ENCODE data around the gene NFKBIL1. TPM values are rescaled to one million over a fixed set of nuclear protein-coding genes. Genes with fewer than 3 reads are reported as not detected.
"Not testable (repeated sequence)": the region's sequence is repeated elsewhere in the genome, so short reads cannot be mapped to it uniquely, and the experiment has no call there.

The NFKBIL1 gene
- total RNA-seq, 2 experiments from 2014 or later, result 10.6 TPM

GRCh38 chr6:31579546-31580437 lies 32.4 kb downstream of the NFKBIL1 start:
- Mint-ChIP-seq H3K27ac (peak overlapping the region; percentile 92), H3K27me3 (no peaks in the 10 kb centered on the region), H3K4me1 (peaks cover 44% of the 10 kb centered on the region), H3K4me3 (peak overlapping the region; percentile 93), H3K9me3 (no peaks in the 10 kb centered on the region), H3K36me3 (peaks cover 69% of the 10 kb centered on the region)
- DNase-seq, result no peak

GRCh38 chr6:31580438-31580740 lies 33.0 kb downstream of the NFKBIL1 start:
- H3K27ac Mint-ChIP-seq, result peak overlapping the region; percentile 92

GRCh38 chr6:31580807-31581433 lies 33.5 kb downstream of the NFKBIL1 start:
- no peaks in the 10 kb centered on the region for H3K9me3 Mint-ChIP-seq
- H3K4me1 Mint-ChIP-seq, result peaks cover 43% of the 10 kb centered on the region
- H3K36me3 Mint-ChIP-seq, result peaks cover 63% of the 10 kb centered on the region
- peak overlapping the region; percentile 92 for H3K27ac Mint-ChIP-seq
- H3K4me3 Mint-ChIP-seq, result peak overlapping the region; percentile 93
- peak; percentile 92 for DNase-seq
- no peaks in the 10 kb centered on the region for H3K27me3 Mint-ChIP-seq

More at GRCh38 chr6:31580438-31580740, 33.0 kb downstream of the NFKBIL1 start:
- no peak for DNase-seq
- Mint-ChIP-seq H3K4me3 (peak overlapping the region; percentile 93), H3K36me3 (peaks cover 66% of the 10 kb centered on the region), H3K9me3 (no peaks in the 10 kb centered on the region), H3K4me1 (peaks cover 39% of the 10 kb centered on the region), H3K27me3 (no peaks in the 10 kb centered on the region)

GRCh38 chr6:31581434-31582229 lies 34.2 kb downstream of the NFKBIL1 start:
- H3K27ac Mint-ChIP-seq, result peak overlapping the region; percentile 92

GRCh38 chr6:31582230-31582643 lies 34.8 kb downstream of the NFKBIL1 start, which contains the start of gene LTB:
TSS of gene LTB (minus strand) at chr6:31582424. CDS start at chr6:31582417, 7 bp downstream.
- Mint-ChIP-seq H3K4me1 (peaks cover 55% of the 10 kb centered on the region), H3K4me3 (peak within 1 kb of the TSS; percentile 93), H3K27me3 (no peaks in the 10 kb centered on the region), H3K27ac (peak within 1 kb of the TSS; percentile 92), H3K9me3 (no peaks in the 10 kb centered on the region), H3K36me3 (peaks cover 50% of the 10 kb centered on the region)
- DNase-seq, result peak; percentile 55

More at GRCh38 chr6:31581434-31582229, 34.2 kb downstream of the NFKBIL1 start:
- Mint-ChIP-seq H3K4me3 (peak overlapping the region; percentile 93), H3K9me3 (no peaks in the 10 kb centered on the region), H3K4me1 (peaks cover 50% of the 10 kb centered on the region), H3K36me3 (peaks cover 56% of the 10 kb centered on the region), H3K27me3 (no peaks in the 10 kb centered on the region)
- DNase-seq, result no peak

- H3K4me1 Mint-ChIP-seq, result peaks cover 52% of the 10 kb centered on the region
- peak overlapping the region; percentile 96 for H3K27ac Mint-ChIP-seq
- no peaks in the 10 kb centered on the region for H3K27me3 Mint-ChIP-seq
- H3K4me3 Mint-ChIP-seq, result peak overlapping the region; percentile 78
- no peaks in the 10 kb centered on the region for H3K9me3 Mint-ChIP-seq
- DNase-seq, result peak; percentile 39
- peaks cover 33% of the 10 kb centered on the region for H3K36me3 Mint-ChIP-seq
These were observed 38.1 kb downstream of the NFKBIL1 start for GRCh38 chr6:31585491-31585890.

GRCh38 chr6:31586008-31586407 lies 38.6 kb downstream of the NFKBIL1 start, which contains the start of gene LST1:
TSS of gene LST1 (plus strand) at chr6:31586277. CDS start at chr6:31587300, 1,023 bp downstream.
- Mint-ChIP-seq H3K36me3 (peaks cover 29% of the 10 kb centered on the region), H3K4me3 (peak within 1 kb of the TSS; percentile 78)
- no peak for DNase-seq

GRCh38 chr6:31586599-31587281 lies 39.3 kb downstream of the NFKBIL1 start:
- DNase-seq, result peak; percentile 45
- peak overlapping the region; percentile 96 for H3K27ac Mint-ChIP-seq
- no peaks in the 10 kb centered on the region for H3K9me3 Mint-ChIP-seq
- peaks cover 22% of the 10 kb centered on the region for H3K36me3 Mint-ChIP-seq
- H3K4me3 Mint-ChIP-seq, result peak overlapping the region; percentile 78
- H3K4me1 Mint-ChIP-seq, result peaks cover 56% of the 10 kb centered on the region
- no peaks in the 10 kb centered on the region for H3K27me3 Mint-ChIP-seq

More at GRCh38 chr6:31586008-31586407, 38.6 kb downstream of the NFKBIL1 start, which contains the start of gene LST1:
- Mint-ChIP-seq H3K4me1 (peaks cover 53% of the 10 kb centered on the region), H3K9me3 (no peaks in the 10 kb centered on the region), H3K27me3 (no peaks in the 10 kb centered on the region), H3K27ac (peak within 1 kb of the TSS; percentile 96)

- Mint-ChIP-seq H3K4me1 (peaks cover 61% of the 10 kb centered on the region), H3K4me3 (peak overlapping the region; percentile 78), H3K36me3 (peaks cover 15% of the 10 kb centered on the region), H3K27ac (peak overlapping the region; percentile 91), H3K9me3 (no peaks in the 10 kb centered on the region), H3K27me3 (no peaks in the 10 kb centered on the region)
- no peak for DNase-seq
These were observed 40.7 kb downstream of the NFKBIL1 start for GRCh38 chr6:31587791-31588777.

- Mint-ChIP-seq H3K4me1 (peaks cover 62% of the 10 kb centered on the region), H3K27me3 (no peaks in the 10 kb centered on the region), H3K4me3 (peak overlapping the region; percentile 33), H3K27ac (peak overlapping the region; percentile 59), H3K9me3 (no peaks in the 10 kb centered on the region), H3K36me3 (peaks cover 14% of the 10 kb centered on the region)
- DNase-seq, result no peak
These were observed 41.7 kb downstream of the NFKBIL1 start for GRCh38 chr6:31588871-31589650.

GRCh38 chr6:31590691-31591090 lies 43.3 kb downstream of the NFKBIL1 start:
- Mint-ChIP-seq H3K4me1 (peaks cover 59% of the 10 kb centered on the region), H3K36me3 (peaks cover 11% of the 10 kb centered on the region), H3K27ac (peak overlapping the region; percentile 42)
- not testable (repeated sequence) for H3K27me3 Mint-ChIP-seq, DNase-seq, H3K4me3 Mint-ChIP-seq, H3K9me3 Mint-ChIP-seq

GRCh38 chr6:31592396-31592771 lies 45.0 kb downstream of the NFKBIL1 start:
- Mint-ChIP-seq H3K9me3 (no peaks in the 10 kb centered on the region), H3K27ac (peak overlapping the region; percentile 89), H3K36me3 (peaks cover 11% of the 10 kb centered on the region), H3K27me3 (no peaks in the 10 kb centered on the region), H3K4me3 (peak overlapping the region; percentile 76), H3K4me1 (peaks cover 51% of the 10 kb centered on the region)
- no peak for DNase-seq

- Mint-ChIP-seq H3K27ac (peak overlapping the region; percentile 4), H3K4me1 (peaks cover 40% of the 10 kb centered on the region), H3K9me3 (no peaks in the 10 kb centered on the region), H3K27me3 (no peaks in the 10 kb centered on the region), H3K36me3 (no peaks in the 10 kb centered on the region), H3K4me3 (no peak overlapping the region)
- DNase-seq, result no peak
These were observed 49.6 kb downstream of the NFKBIL1 start for GRCh38 chr6:31597006-31597405.

Data from activated naive CD8-positive, alpha-beta T cell treated with anti-CD3 and anti-CD28 coated beads for 36 hours (primary cell).